ENCODE data around the gene CELF4.

Gene CELF4

DNA sequence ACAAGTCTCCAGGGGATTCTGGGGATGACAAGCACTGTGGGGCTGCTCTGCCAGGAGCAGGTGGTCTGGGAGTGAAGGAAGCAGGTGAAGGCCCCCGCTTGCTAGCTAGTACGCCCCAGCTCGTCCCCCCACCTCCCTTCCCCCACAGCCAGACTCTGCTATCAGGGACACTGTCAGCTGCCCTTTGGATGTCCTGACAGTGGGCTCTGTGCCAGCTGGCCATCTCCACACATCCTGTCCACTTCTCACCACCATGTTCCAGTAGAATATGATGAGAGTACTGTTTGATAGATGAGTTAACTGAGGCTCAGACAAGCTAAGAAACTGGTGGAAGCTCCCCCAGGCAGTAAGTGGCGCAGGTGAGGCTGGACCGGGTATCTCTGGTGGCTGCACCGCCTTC is 276.2 kb downstream of the CELF4 start:
- TF ChIP-seq, protein P1, sequence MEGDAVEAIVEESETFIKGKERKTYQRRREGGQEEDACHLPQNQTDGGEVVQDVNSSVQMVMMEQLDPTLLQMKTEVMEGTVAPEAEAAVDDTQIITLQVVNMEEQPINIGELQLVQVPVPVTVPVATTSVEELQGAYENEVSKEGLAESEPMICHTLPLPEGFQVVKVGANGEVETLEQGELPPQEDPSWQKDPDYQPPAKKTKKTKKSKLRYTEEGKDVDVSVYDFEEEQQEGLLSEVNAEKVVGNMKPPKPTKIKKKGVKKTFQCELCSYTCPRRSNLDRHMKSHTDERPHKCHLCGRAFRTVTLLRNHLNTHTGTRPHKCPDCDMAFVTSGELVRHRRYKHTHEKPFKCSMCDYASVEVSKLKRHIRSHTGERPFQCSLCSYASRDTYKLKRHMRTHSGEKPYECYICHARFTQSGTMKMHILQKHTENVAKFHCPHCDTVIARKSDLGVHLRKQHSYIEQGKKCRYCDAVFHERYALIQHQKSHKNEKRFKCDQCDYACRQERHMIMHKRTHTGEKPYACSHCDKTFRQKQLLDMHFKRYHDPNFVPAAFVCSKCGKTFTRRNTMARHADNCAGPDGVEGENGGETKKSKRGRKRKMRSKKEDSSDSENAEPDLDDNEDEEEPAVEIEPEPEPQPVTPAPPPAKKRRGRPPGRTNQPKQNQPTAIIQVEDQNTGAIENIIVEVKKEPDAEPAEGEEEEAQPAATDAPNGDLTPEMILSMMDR (conservative IDR thresholded peaks at IDR 0.05), result no peak
- no peak overlapping the region for H3K27ac ChIP-seq

DNA sequence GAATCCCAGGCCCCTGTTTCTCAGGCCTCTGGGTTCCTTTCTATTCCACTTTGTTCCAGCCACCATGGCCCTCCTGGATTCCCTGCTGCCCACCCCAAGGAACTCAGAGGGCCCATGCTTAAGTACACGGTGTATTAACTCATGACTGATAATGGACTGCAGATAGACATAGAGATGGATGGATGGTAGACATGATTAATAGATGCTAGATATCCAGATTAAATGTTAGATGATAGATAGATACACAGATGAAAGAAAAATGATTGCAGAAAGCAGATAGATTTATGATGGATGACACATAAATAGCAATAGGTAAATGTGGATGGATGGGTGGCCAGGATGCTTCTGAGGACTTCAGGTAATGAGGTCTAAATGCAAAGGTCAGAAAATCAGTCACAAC is 278.0 kb downstream of the CELF4 start:
- no peak overlapping the region for H3K27ac ChIP-seq
- TF ChIP-seq, protein P1 (conservative IDR thresholded peaks at IDR 0.05), result no peak

DNA sequence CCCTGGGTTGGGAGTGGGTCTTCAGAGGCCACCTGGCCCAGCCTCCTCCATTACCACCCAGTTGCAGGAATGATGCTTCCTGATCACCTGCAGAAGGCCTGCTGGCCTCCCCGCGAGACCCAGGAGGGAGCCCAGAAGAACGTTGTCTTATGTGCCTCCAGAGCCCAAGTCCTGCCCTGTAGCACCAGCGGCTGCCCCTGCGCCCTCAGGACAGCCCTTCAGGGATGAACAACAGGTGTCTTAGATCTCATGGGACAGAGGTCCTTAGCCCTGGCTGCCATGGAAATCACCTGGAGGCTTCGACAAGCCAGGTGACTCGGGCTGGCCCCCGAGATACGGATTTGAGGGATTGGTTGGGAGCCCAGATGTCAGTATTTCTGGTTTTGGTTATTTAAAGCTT is 278.8 kb downstream of the CELF4 start:
- TF ChIP-seq, protein P1 (conservative IDR thresholded peaks at IDR 0.05), result no peak

DNA sequence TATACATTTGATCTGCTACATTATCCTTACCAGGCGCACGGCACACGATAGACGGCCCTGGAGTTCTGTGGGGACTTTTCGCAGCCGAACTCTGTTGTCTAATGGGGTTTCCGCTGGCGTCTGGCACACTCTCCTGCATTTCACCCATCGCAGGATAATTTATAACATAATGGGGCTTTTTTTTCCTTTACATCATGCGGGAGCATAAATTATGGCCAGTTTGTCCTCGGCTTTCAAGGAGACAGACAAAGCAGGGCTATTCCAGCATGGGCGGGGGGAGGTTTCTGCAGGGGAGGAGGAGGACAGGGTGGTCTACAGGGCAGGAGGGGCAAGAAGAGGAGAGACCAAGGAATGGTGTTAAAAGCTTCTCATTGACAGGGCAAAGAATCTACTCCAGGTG is 279.8 kb downstream of the CELF4 start:
- TF ChIP-seq, protein P1 (conservative IDR thresholded peaks at IDR 0.05), result no peak
- no peak overlapping the region for H3K27ac ChIP-seq

More for the DNA sequence above, 278.8 kb downstream of the CELF4 start:
- no peak overlapping the region for H3K27ac ChIP-seq

DNA sequence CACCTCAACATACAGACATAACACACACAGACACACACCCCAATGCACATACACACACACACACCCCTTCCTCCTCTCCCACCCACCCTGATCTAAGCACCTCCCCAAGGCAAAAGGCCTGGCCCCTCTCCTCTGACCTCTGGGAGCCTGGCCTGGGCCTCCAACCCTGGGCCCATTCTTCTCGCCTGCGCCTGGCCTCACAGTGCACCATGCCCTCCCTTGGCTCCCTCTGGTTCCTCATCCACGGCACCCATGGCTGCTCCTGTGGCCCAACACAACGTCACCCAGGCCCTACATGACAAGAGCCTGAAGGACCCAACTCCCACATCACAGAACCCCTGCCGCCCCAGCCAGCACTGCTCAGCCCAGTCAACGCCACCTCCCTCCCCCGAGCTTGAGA is 281.3 kb downstream of the CELF4 start:
- no peak overlapping the region for H3K27ac ChIP-seq
- TF ChIP-seq, protein P1 (conservative IDR thresholded peaks at IDR 0.05), result no peak

DNA sequence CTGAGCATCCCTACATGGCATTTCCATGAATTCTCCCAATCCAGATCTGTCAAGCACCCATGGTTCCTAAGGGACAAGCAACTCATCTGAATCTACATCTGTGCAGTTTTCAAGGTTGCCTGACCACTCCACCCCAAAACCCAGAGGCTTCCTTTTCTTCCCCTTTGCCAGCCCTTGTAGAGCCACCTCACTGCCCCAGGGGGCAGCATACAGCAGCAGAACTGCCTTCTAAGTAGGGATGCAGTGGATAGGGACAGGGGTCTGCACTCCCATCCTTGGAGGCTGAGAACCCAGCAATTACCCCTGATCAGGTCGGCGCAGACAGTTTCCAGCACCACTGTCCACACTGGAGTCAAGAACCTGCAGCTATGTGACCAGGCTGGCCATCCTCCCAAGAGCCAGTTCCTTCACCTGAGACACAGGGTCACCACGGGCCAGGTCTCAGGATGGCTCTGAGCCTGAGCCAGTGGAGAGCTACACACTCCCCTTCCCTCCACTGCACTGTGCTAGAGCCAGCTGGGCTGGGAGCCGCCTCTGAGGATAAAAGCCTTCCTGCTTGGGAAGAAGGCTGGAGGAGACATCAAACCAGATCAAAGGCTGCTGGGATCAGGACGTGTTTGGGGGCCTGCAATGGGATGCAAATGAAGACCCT is 283.1 kb downstream of the CELF4 start:
- H3K27ac ChIP-seq, result no peak overlapping the region
- TF ChIP-seq, protein P1 (conservative IDR thresholded peaks at IDR 0.05), result peak; percentile 47; the same call in 1 of the 2 replicates

DNA sequence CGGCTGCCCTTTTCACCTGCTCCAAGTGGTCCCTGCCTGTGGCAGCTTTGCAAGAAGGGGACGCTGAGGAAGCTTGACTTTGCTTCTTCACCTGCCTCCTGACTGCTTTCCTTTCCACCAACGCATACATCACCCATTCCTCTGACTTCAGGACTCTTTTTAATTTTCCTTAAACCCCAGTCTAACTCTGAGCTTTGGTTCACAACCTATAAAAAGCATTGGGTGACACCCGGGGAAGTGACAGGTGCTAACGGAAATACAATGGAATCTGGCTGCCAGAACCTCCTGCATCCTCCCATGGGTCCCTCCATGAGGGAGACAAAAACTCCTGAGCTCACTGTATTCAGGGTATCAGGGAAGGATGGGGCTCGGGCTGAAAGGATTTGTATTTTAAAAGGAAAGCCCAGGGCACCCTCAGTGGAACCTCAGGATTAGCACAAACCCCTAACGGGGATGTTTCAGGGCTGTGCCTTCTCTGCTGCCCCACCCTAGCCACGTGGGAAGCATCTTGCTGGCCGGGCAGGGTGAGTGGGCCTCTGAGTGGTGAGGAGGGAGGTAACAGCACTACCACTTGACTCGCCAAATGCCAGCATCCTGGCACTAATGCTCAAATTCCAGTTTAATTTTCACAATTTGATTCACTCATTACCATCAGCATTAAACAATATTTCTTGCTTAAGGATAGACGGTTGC is 284.8 kb downstream of the CELF4 start:
- no peak overlapping the region for H3K27ac ChIP-seq
- TF ChIP-seq, protein P1 (conservative IDR thresholded peaks at IDR 0.05), result no peak
